Astrocyte (in vitro differentiated cells and primary cell): ENCODE measurements around the gene SMIM20.

ENCODE experiments used
- CTCF ChIP-seq: IDR thresholded peaks from 2 replicates; pipeline ENCODE4 v1.5.1; 2011; ENCODE audit warnings: low read depth, mild to moderate bottlenecking, inconsistent platforms, low read length, moderate library complexity; ENCODE audit not compliant: insufficient read depth
- EZH2 ChIP-seq: IDR thresholded peaks from 2 replicates; pipeline ENCODE4 v1.6.1; 2012; ENCODE audit warnings: mild to moderate bottlenecking, low read length, inconsistent platforms; ENCODE audit not compliant: insufficient read depth

- TF ChIP-seq CTCF, result no peak
- TF ChIP-seq EZH2, result no peak
Measured at GRCh38 chr4:25904748-25905082, 9.3 kb upstream of the SMIM20 start.
